BLaER1 (cell line): Measurements from ENCODE around the gene FMNL3.

Experiments
- H3K27ac ChIP-seq: shearing (Covaris generic); formaldehyde crosslinking; 2 replicates; pipeline ENCODE4 v1.8.1; 2022
- H3K27me3 ChIP-seq: shearing (Covaris generic); formaldehyde crosslinking; 2 replicates; pipeline ENCODE4 v1.8.1; 2022
- H3K36me3 ChIP-seq: shearing (Covaris generic); formaldehyde crosslinking; 2 replicates; pipeline ENCODE4 v1.8.1; 2022
- H3K4me1 ChIP-seq: shearing (Covaris generic); formaldehyde crosslinking; 2 replicates; pipeline ENCODE4 v1.8.1; 2022
- H3K4me2 ChIP-seq: shearing (Covaris generic); formaldehyde crosslinking; 2 replicates; pipeline ENCODE4 v1.8.1; 2022
- H3K4me3 ChIP-seq: shearing (Covaris generic); formaldehyde crosslinking; 2 replicates; pipeline ENCODE4 v1.8.1; 2022
- H3K9ac ChIP-seq: shearing (Covaris generic); formaldehyde crosslinking; 2 replicates; pipeline ENCODE4 v1.8.1; 2022
- H3K9me3 ChIP-seq: shearing (Covaris generic); formaldehyde crosslinking; 2 replicates; pipeline ENCODE4 v1.8.1; 2022
- H4K20me1 ChIP-seq: shearing (Covaris generic); formaldehyde crosslinking; 2 replicates; pipeline ENCODE4 v1.8.1; 2022
- Cebpa-rat ChIP-seq: shearing (Covaris generic); IDR thresholded peaks from 2 replicates; pipeline ENCODE4 v1.8.1; 2022

The FMNL3 gene

DNA sequence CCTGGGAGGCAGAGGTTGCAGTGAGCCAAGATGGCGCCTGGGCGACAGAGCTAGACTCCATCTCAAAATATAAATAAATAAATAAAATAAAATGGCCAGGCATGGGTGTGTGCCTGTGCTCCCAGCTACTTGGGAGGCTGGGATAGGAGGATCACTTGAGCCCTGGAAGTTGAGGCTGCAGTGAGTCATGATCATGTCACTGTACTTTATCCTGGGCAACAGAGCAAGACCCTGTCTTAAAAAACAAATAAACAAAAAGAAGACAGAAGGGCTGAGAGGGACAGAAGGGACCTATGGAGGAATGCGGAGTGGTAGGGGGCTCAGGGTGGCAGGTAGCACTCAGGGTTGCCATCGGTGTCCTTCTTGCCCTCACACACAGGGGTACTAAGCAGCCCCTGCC is 43.0 kb downstream of the FMNL3 start:
- H3K9me3 ChIP-seq: no peaks in the 10 kb centered on the region
- no peak for TF ChIP-seq Cebpa-rat
- peak overlapping the region; percentile 96 for H3K4me2 ChIP-seq
- peaks cover 12% of the 10 kb centered on the region for H3K36me3 ChIP-seq
- H3K4me1 ChIP-seq: peaks cover 95% of the 10 kb centered on the region
- peak overlapping the region; percentile 100 for H3K27ac ChIP-seq
- H3K4me3 ChIP-seq: no peak overlapping the region
- peak overlapping the region; percentile 89 for H3K9ac ChIP-seq
- H3K27me3 ChIP-seq: no peaks in the 10 kb centered on the region
- no peaks in the 10 kb centered on the region for H4K20me1 ChIP-seq

- Histone ChIP-seq H3K4me3 (peak overlapping the region; percentile 57), H3K4me1 (peaks cover 87% of the 10 kb centered on the region), H3K9ac (peak overlapping the region; percentile 89), H4K20me1 (no peaks in the 10 kb centered on the region), H3K4me2 (peak overlapping the region; percentile 96), H3K27ac (peak overlapping the region; percentile 100), H3K9me3 (no peaks in the 10 kb centered on the region), H3K36me3 (peaks cover 22% of the 10 kb centered on the region), H3K27me3 (no peaks in the 10 kb centered on the region)
- TF ChIP-seq Cebpa-rat: no peak
Observed at GRCh38 chr12:49662998-49663843, 44.0 kb downstream of the FMNL3 start.

GRCh38 chr12:49661746-49662145 is 45.5 kb downstream of the FMNL3 start:
- Histone ChIP-seq H3K27me3 (no peaks in the 10 kb centered on the region), H3K9ac (peak overlapping the region; percentile 89; the same call in 1 of the 2 replicates), H3K36me3 (peaks cover 37% of the 10 kb centered on the region), H3K9me3 (no peaks in the 10 kb centered on the region), H3K4me3 (peak overlapping the region; percentile 57; the same call in 1 of the 2 replicates), H3K4me2 (peak overlapping the region; percentile 96), H3K4me1 (peaks cover 78% of the 10 kb centered on the region), H3K27ac (peak overlapping the region; percentile 100), H4K20me1 (no peaks in the 10 kb centered on the region)
- TF ChIP-seq Cebpa-rat: no peak

DNA sequence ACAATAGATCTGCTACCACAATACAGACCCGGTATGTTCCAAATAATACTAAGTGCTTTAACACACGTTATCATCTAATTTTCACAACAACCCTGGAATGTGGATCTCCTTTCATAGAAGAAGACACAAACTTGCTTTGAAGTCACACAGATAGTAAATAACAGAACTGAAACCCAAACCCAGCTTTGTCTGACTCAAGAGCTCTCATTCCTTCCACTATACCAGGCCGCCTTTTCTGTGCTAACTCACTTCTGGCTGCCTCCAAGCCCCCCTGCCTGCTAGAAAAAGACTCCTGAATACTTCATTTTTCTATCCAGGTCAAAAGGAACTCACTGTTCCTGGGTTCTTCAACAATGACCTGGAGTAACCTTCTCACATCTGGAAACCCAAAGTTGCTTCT is 46.0 kb downstream of the FMNL3 start:
- no peak for TF ChIP-seq Cebpa-rat
- H3K9me3 ChIP-seq: no peaks in the 10 kb centered on the region
- peak overlapping the region; percentile 96 for H3K4me2 ChIP-seq
- H3K27ac ChIP-seq: peak overlapping the region; percentile 100
- H3K4me1 ChIP-seq: peaks cover 78% of the 10 kb centered on the region
- H4K20me1 ChIP-seq: no peaks in the 10 kb centered on the region
- 0 out of 2 replicates have a peak overlapping the region, but pooled peaks have one; percentile 57 for H3K4me3 ChIP-seq
- no peak overlapping the region for H3K9ac ChIP-seq
- H3K36me3 ChIP-seq: peaks cover 42% of the 10 kb centered on the region
- no peaks in the 10 kb centered on the region for H3K27me3 ChIP-seq

DNA sequence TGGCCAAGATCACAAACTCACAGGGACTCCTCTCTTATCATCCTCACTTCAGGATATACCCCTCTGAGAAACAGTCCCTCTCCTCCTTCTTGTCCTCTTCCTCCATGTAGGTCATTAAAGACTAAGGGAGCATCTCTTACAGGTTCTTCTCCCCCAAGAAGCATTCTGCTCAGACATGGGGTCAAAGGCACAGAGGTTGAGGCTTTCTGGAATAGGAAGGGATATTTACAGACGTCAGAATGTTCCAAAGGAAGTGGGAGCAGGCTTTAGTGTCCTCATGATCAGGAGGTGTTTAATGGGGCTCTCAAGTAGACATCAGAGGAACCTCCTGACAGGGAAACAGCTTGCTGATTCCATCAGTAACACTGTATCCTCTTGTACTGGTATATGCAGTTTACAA is 47.5 kb downstream of the FMNL3 start:
- H3K36me3 ChIP-seq: peaks cover 56% of the 10 kb centered on the region
- peaks cover 73% of the 10 kb centered on the region for H3K4me1 ChIP-seq
- H3K4me2 ChIP-seq: no peak overlapping the region
- H3K27ac ChIP-seq: peak overlapping the region; percentile 20; the same call in 1 of the 2 replicates
- no peaks in the 10 kb centered on the region for H3K9me3 ChIP-seq
- H3K9ac ChIP-seq: no peak overlapping the region
- no peak overlapping the region for H3K4me3 ChIP-seq
- no peaks in the 10 kb centered on the region for H4K20me1 ChIP-seq
- H3K27me3 ChIP-seq: no peaks in the 10 kb centered on the region
- no peak for TF ChIP-seq Cebpa-rat

DNA sequence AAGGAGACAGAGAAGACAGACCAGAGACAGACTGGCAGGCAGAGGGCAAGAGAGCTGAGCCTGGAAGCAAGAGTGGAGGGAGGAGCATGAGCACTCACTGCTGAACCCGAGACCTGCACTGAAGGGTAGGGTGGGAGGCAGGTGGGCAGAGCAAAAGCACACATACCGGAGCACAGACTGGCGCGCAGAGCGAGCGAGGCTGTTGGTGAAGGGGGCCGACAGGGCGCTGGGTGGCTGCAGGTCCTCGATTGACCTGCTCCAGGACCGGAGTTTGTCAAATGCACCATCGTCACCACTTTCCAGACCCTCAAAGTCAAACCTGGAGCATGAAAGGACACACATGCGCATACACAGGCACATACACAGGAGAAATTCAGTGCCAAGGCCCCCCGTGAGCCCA is 48.9 kb downstream of the FMNL3 start:
- H3K4me3 ChIP-seq: no peak overlapping the region
- no peak overlapping the region for H3K4me2 ChIP-seq
- H3K27me3 ChIP-seq: no peaks in the 10 kb centered on the region
- no peaks in the 10 kb centered on the region for H3K9me3 ChIP-seq
- no peak for TF ChIP-seq Cebpa-rat
- peaks cover 58% of the 10 kb centered on the region for H3K4me1 ChIP-seq
- no peak overlapping the region for H3K9ac ChIP-seq
- peak overlapping the region; percentile 18; the same call in 1 of the 2 replicates for H3K27ac ChIP-seq
- H3K36me3 ChIP-seq: peaks cover 71% of the 10 kb centered on the region
- no peaks in the 10 kb centered on the region for H4K20me1 ChIP-seq

GRCh38 chr12:49655595-49656236 is 51.5 kb downstream of the FMNL3 start:
- Histone ChIP-seq H3K27ac (peak overlapping the region; percentile 28), H3K4me2 (peak overlapping the region; percentile 26), H3K9me3 (no peaks in the 10 kb centered on the region)

GRCh38 chr12:49654715-49655114 is 52.5 kb downstream of the FMNL3 start:
- Histone ChIP-seq H4K20me1 (no peaks in the 10 kb centered on the region), H3K36me3 (peaks cover 100% of the 10 kb centered on the region), H3K27ac (no peak overlapping the region), H3K4me2 (no peak overlapping the region), H3K9me3 (no peaks in the 10 kb centered on the region), H3K4me1 (peaks cover 44% of the 10 kb centered on the region), H3K27me3 (no peaks in the 10 kb centered on the region), H3K9ac (no peak overlapping the region), H3K4me3 (no peak overlapping the region)
- no peak for TF ChIP-seq Cebpa-rat

More at GRCh38 chr12:49655595-49656236, 51.5 kb downstream of the FMNL3 start:
- H4K20me1 ChIP-seq: no peaks in the 10 kb centered on the region
- no peak for TF ChIP-seq Cebpa-rat
- H3K36me3 ChIP-seq: peaks cover 95% of the 10 kb centered on the region
- no peaks in the 10 kb centered on the region for H3K27me3 ChIP-seq
- peaks cover 49% of the 10 kb centered on the region for H3K4me1 ChIP-seq
- no peak overlapping the region for H3K9ac ChIP-seq
- no peak overlapping the region for H3K4me3 ChIP-seq

- H3K9me3 ChIP-seq: no peaks in the 10 kb centered on the region
- H3K4me3 ChIP-seq: no peak overlapping the region
- TF ChIP-seq Cebpa-rat: no peak
- H3K36me3 ChIP-seq: peaks cover 99% of the 10 kb centered on the region
- peaks cover 57% of the 10 kb centered on the region for H3K4me1 ChIP-seq
- no peak overlapping the region for H3K9ac ChIP-seq
- no peaks in the 10 kb centered on the region for H4K20me1 ChIP-seq
- no peaks in the 10 kb centered on the region for H3K27me3 ChIP-seq
- H3K27ac ChIP-seq: no peak overlapping the region
- H3K4me2 ChIP-seq: no peak overlapping the region
Observed at GRCh38 chr12:49652921-49653520, 54.2 kb downstream of the FMNL3 start.

DNA sequence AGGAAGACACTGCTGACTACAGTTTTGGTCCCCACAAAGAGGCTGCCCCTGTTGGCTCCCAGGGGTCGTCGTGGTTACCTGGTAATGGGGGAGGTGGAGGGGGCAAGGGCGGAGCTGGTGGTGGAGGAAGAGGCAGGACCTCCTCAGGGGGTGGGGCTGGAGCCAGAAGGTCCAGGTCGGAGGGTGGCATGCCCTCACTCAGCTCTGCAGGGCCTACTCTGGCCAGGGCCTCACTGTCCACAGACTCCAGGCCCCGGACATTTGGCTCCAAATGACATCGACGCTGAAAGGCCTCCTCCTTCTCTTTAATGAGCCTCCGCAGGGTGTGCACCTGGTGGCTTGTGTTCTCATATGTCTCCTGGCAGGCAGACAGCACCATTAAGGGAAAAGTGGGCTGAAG is 55.4 kb downstream of the FMNL3 start:
- peaks cover 65% of the 10 kb centered on the region for H3K4me1 ChIP-seq
- H3K9me3 ChIP-seq: no peaks in the 10 kb centered on the region
- 0 out of 2 replicates have a peak overlapping the region, but pooled peaks have one; percentile 27 for H3K9ac ChIP-seq
- H3K27ac ChIP-seq: peak overlapping the region; percentile 35; the same call in 1 of the 2 replicates
- H3K27me3 ChIP-seq: no peaks in the 10 kb centered on the region
- no peaks in the 10 kb centered on the region for H4K20me1 ChIP-seq
- peaks cover 89% of the 10 kb centered on the region for H3K36me3 ChIP-seq
- H3K4me2 ChIP-seq: peak overlapping the region; percentile 44
- H3K4me3 ChIP-seq: no peak overlapping the region
- TF ChIP-seq Cebpa-rat: no peak
